ENCODE measurements around the gene USP49. TPM values are rescaled to one million over a fixed set of nuclear protein-coding genes. Genes with fewer than 3 reads are reported as not detected.

The USP49 gene
- total and polyA plus RNA-seq, 2 of the 4 experiments (the other 2 are of a cell fraction) = 1.4 to 2.1 TPM

DNA sequence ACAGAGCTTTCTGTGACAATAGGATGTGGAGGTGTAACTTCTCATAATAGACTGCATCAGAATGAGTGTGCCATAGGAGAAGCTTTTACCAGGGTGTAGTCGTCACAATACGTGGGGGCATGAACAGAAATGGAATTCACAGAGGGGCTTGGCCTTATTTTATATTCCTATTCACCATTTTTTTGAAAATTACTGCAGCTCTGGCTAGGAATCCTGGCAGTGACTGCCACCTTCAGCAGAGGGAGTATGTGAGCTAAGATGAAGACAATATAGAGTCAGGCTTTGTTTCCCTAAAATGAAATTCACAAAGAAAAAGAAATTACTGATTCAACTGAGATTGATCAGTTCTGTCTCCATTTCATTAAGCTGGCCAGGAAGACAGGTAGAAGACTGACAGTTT, 93.8 kb downstream of the USP49 start:
- peak; percentile 38 for DNase-seq
- Histone ChIP-seq H4K5ac (ENCODE audit: low read depth, low read length) (no peak overlapping the region), H3K18ac (ENCODE audit: low read depth, low read length) (no peak overlapping the region), H3K79me1 (ENCODE audit: low read depth in 1 of 2, low read length in 2 of 2) (peaks cover 0 to 13% of the 10 kb centered on the region in 2 experiments; a peak in 1 of 4 replicates), H4K91ac (ENCODE audit: insufficient read depth, low read depth, low read length) (no peak overlapping the region), H3K4me3 (ENCODE audit: insufficient read depth, low read depth, low read length) (no peak overlapping the region), H3K56ac (ENCODE audit: extremely low read depth, insufficient read depth, low read length) (no peak overlapping the region), H3K9me3 (ENCODE audit: control insufficient read depth, insufficient read depth, low read length) (no peaks in the 10 kb centered on the region), H2AK5ac (ENCODE audit: low read depth, low read length) (no peak overlapping the region), H3K23ac (ENCODE audit: low read depth, low read length) (no peak overlapping the region), H2BK120ac (ENCODE audit: low read depth, low read length) (no peak overlapping the region), H3K4me1 (ENCODE audit: control insufficient read depth, insufficient read depth, low read length) (no peaks in the 10 kb centered on the region; the same call in 1 of the 2 replicates), H2AK9ac (replicated peaks; ENCODE audit: low read depth, low read length, poor library complexity) (no peak overlapping the region), H3K14ac (replicated peaks; ENCODE audit: low read depth, low read length) (no peak overlapping the region), H2AFZ (replicated peaks; ENCODE audit: low read length, poor library complexity) (no peak overlapping the region), H4K20me1 (ENCODE audit: insufficient read depth, low read length) (no peaks in the 10 kb centered on the region), H2BK5ac (ENCODE audit: low read depth, low read length, poor library complexity, severe bottlenecking) (no peak overlapping the region), H3K9me1 (ENCODE audit: insufficient read depth, low read length) (no peaks in the 10 kb centered on the region), H3K4ac (ENCODE audit: low read depth, low read length) (no peak overlapping the region), H3K9ac (ENCODE audit: low read depth, low read length) (no peak overlapping the region), H4K8ac (ENCODE audit: low read depth in 2 of 2, low read length in 2 of 2) (no peak overlapping the region), H2BK15ac (ENCODE audit: low read depth, low read length) (no peak overlapping the region), H3K36me3 (ENCODE audit: control insufficient read depth, insufficient read depth, low read length) (peaks cover 22% of the 10 kb centered on the region), H3K27ac (ENCODE audit: insufficient read depth, low read length) (no peak overlapping the region), H3K27me3 (ENCODE audit: control insufficient read depth, insufficient read depth, low read length) (no peaks in the 10 kb centered on the region), H2BK20ac (ENCODE audit: low read depth, low read length) (no peak overlapping the region), H3K4me2 (ENCODE audit: low read depth, low read length) (no peak overlapping the region)
- no CpG with 5 or more reads among the region's 2 CpGs for WGBS, 2 experiments (ENCODE audit: extremely low coverage in 2 of 2, insufficient read length in 1 of 2)
- POLR2A ChIA-PET (ENCODE audit: unreplicated experiment) = no interaction called here
- CTCF ChIA-PET = interaction anchor here (0.6 to 1.2 kb wide), 13 partner anchors 8 to 243 kb away, joined by 3 to 5 read pairs (median 3); partner anchors contain the start of genes BYSL and TOMM6
- dilution Hi-C loops (cut with HindIII; ENCODE audit: low sequenced_read_pairs, unreplicated experiment) = no loop called here
- TF ChIP-seq CTCF (conservative IDR thresholded peaks at IDR 0.05; ENCODE audit: low read depth, low read length) (peak; percentile 68), RAD21 (IDR thresholded peaks at IDR 0.05; ENCODE audit: low read length) (peak; percentile 71), MXI1 (IDR thresholded peaks at IDR 0.05; ENCODE audit: borderline replicate concordance, low read depth, low read length) (no peak), FOS (IDR thresholded peaks at IDR 0.05; ENCODE audit: low read depth, low read length) (no peak), SMC3 (IDR thresholded peaks at IDR 0.05; ENCODE audit: low read depth, low read length) (peak; percentile 64)
- no TSS peak for BruUV-seq (replicated peaks)
- intact Hi-C loops (cut with micrococcal nuclease) = loop anchor here (1.0 to 5.0 kb wide), 2 partner anchors 136 to 243 kb away; no protein-coding TSS in a partner anchor
- in situ Hi-C loops (cut with MboI; ENCODE audit: low sequenced_read_pairs) = no loop called here
- ATAC-seq (ENCODE audit: low read depth) = peak; percentile 70

All from IMR-90 (cell line).